HG02943 (cell line): ENCODE data around the gene DPEP1.
A peak's percentile ranks its signal among the peaks of the same experiment; 100 is the strongest.
"Not testable (repeated sequence)": the region's sequence is repeated elsewhere in the genome, so short reads cannot be mapped to it uniquely, and the experiment has no call there.

Experiments used
- ATAC-seq: cut with Tn5 transposase; IDR thresholded peaks from one replicate; pipeline ENCODE4 v1.9.1; 2021; ENCODE audit warnings: mild to moderate bottlenecking, low read depth, moderate library complexity; ENCODE audit not compliant: unreplicated experiment

Gene DPEP1

DNA sequence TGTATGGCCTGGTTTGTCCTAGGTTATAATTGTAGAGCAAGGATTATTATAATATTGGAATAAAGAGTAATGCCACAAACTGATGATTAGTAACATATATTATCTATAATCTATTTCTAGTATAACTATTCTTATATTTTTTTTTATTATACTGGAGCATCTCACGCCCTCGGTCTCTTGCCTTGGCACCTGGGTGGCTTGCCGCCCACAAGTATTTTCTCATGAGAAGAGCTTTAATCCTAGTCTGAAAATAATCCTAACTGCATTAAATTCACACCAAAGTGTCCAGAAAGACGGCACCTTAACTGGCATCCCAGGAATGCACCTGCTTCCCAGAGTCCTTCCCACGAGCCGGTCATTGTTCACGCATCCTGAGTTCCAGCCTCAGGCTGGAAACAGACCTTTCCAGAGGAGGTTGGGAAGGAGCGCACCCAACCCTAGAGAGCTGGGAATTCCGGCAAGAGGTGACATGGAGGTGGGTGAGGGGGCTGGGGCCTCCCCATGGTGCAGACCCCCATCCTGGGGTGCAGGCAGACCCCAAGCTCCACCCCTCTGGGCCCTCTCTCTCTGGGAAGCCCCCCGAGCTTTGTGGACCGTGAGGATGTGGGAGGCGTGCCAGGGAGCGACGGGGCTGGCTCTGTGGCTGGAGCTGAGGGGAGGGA, 28.1 kb downstream of the DPEP1 start:
- ATAC-seq: no peak

DNA sequence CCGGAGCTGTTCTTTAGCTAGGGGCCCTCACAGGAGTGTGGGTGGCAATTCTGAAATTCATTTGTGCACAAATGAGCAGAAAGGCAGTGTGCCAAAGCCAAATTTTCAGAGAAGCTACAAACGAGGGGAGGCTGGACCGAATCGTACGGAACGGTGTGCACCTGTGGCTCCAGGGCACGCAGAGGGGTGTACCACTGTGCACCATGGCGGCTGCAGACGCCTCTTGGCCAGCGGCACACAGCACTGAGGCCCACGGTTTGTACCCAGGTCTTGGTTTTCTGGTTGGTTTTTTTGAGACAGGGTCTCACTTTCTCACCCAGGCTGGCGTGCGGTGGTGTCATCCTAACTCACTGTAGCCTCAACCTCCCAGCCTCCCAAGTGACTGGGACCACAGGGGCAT, 29.1 kb downstream of the DPEP1 start:
- ATAC-seq: no peak

DNA sequence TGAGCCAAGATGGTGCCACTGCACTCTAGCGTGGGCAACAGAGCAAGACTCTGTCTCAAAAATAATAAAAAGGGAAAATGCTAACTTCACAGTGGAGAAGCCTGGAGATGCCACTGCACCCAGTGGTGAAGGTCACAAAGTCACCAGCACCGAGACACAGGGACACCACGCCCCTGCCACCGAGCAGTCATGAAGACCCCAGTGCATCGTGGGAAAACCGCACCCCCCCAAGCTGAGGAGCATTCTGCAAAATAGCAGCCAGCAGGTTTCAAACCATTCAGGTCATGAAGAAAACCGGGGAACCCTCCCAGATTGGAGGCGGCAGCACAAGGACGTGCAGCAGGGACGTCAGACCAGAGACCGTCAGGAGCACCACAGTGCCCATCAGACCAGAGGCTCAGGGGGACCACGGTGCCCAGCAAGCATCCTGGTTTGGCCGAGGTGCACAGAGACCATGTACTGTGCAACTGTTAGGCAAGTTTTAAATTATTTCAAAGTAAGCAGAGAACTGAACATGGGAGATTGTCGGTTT, 30.4 kb downstream of the DPEP1 start:
- no peak for ATAC-seq

DNA sequence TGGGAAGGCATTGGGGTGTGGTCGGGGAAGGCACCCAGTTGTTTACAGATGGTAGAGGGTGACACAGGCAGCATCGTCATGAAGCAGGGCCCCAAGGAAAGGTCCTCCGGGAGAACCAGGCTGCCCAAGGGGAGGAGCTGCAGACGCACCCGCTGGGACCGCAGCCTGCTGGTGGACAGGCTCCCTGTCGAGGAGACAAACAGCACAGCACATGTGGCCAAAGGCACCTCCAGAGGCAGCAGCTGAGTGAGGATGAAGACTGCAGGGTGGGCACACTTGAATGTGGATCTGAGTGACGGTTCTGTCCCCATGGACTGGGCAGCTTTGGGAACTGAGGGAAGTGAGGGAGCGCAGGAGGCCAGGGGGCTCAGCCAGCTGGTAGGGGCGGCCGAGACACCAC, 31.7 kb downstream of the DPEP1 start:
- no peak for ATAC-seq

DNA sequence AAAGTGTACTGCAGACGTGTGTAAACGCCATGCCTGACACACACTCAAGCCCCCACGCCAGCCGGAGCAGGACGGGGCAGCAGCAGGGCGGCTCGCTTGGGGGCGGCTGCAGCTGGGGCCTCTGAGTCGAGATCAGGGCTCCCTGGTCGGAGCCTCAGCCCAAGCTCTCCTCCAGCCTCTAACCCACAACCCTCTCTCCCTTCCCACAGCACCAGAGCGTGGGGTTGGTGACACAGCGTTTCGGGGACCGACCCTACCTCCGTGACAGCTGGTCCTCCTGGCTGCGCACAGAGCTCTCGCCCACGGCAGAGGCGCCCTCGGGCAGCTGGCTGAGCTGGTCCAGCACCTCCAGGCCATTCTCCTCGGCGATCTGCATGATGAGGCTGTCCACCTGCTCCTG, 32.8 kb downstream of the DPEP1 start:
- ATAC-seq: no peak

DNA sequence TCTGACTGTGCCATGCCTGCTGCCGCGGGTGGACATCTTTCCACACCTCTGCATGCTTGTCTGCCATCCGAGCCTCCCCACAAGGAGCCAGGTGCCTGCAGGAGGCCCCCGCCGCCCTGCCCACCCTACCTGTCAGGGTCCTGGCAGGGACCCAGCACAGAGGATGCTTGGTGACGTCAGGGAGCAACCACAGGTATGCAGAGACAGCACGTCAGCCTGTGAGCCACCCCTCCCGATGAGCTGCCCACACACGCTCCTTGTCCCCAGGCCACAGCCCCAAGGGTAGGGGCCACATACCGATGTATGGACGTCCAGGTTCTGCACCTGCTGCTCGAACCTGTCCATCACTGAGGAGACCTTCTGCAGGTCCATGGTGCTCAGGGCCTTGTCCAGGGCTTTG, 33.5 kb downstream of the DPEP1 start:
- ATAC-seq: no peak

DNA sequence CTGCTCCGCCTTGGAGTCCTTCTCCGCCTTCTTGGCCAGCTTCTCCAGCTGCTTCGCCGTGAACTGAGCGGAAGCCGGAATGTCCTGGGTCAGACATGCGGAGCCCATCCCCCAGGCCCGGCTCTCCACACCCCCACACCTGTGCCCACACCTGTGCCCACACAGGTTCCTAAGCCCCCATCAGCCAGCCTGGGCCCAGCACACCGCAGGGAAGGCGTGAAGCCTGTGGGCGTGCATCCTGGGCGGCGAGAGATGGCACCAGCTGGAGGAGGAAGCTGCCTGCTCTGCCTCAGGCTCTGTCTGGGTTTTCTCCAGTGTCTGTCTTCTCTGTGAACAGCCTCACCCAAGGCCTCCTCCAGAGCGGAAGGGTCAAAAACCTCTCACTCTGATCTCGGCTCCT, 38.1 kb downstream of the DPEP1 start:
- no peak for ATAC-seq

DNA sequence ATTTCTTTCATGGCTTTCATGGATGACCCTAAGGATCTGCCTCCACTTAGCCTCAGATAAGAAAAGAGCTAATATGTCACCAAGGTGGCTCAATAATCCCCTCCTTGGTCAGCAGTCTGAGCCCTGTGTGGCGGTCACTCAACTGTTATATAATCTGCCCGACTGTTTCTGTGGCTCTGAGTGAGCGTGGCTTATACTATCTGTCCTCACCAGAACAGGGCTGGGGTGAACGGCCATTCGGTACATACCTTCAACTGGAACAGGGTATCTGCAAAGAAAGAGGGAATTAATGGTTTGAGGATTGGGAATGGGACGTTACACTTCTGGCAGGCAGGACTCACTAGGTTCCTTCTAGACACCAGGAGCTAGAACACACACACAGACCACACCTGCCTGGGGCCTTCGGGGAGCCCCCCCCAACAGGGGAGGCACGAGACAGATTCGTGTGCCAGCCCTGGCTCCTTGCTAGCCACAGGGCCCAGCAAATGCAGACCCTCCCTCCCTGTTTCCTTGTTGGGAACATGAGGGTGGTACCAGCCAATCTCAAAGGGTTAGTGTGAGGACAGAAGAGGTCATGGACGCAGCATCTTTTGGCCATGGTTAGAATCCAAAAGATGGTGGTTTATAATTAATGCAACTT, 40.3 kb downstream of the DPEP1 start:
- ATAC-seq: no peak

DNA sequence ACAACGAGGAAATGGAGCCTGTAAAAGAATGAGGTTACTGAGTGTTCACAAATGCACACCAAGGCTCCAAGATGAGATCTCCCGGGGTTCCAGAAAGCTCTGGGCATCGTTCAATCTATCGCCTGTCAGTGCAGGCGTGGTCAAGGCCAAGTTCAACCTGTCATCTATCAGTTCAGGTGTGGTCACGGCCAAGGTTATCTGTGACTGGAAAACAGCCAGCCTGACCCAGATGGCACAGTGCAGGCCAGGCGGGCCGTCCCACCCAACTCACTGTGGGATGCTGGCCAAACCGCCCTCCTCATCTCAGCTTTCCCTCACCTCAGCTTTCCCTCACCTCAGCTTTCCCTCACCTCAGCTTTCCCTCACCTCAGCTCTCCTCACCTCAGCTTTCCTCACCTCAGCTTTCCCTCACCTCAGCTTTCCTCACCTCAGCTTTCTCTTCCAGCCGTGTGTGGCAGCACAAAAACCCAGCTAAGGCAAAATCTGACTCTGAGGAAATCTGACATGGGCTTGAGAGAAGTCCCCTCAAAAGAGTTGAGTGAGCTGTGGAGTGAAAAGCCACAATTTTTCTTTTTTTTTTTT, 41.7 kb downstream of the DPEP1 start:
- no peak for ATAC-seq

DNA sequence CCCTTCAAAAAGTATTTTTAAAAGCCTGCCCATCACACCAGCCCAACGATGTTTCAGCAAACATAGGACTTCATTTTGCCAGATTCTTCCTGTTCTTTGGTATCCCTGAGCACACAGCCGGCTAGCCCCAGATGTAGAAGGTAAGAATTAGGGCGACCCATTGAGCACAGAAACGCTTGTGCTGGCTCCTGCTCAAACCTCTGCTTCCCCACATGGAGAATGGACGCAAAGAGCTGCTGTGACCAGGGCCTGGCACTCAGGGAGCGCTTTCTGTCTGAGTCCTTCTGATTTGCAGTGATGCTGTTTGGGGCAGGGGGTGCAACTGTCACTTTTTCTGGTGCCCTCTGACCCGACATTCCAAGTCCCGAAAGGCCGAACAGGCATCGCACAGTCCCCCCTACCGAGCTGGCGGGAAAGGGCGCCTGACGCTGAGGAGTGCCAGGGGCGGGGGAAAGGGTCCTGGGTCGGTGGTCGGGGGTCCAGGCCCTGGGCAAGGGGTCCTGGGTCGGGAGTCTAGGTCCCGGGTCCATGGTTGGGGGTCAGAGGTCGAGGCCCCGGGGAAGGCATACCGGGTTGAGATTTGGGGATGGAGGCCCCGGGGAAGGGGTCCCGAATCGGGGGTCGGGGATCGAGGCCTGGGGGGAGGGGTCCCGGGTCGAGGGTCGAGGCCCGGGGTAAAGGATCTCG, 43.1 kb downstream of the DPEP1 start:
- no peak for ATAC-seq

DNA sequence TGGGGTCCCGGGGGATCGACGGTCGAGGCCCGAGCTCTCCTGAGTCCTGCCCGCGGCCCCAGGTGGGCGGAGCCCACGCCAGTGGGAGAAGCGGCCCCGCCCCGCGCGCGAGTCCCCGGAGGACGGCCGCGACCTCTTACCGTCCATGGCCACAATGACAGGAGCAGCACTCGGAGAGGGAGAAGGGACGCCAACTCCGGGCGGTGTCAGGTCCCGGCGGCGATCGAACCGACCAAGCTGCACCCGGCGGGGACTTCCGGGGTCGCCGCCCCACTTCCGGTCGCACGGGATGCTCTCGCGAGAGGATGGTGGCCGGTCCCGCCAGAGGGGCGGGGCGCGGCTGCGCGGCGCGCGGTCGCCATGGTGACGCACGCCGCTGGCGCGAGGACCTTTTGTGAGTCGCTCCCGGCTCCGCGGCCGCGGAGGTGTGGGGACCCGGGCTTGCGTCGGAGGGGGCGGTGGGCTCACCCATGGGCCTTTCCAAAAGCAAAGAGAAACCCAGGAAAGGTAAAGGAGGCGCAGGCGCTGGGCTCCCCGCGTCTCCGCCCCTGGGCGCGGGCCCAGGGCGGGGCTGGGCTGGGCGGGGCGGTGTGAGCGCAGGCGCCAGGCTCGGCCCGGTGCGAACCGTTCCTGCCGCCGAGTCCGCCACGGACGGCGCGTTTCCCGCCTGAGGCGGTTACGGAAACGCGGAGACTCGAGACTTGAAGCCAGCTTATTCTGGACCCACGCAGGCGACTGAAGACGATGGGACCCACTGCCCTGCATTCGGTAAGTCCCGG, 44.2 kb downstream of the DPEP1 start, which contains the start of the genes CHMP1A and SPATA33:
CHMP1A (minus strand) TSS at position 267 of the 779 bp plus-strand sequence; CDS start at position 147, 120 bp downstream.
SPATA33 (plus strand) TSS at position 395 of the 779 bp plus-strand sequence; CDS start at position 471, 76 bp downstream.
- ATAC-seq: peak; percentile 76

DNA sequence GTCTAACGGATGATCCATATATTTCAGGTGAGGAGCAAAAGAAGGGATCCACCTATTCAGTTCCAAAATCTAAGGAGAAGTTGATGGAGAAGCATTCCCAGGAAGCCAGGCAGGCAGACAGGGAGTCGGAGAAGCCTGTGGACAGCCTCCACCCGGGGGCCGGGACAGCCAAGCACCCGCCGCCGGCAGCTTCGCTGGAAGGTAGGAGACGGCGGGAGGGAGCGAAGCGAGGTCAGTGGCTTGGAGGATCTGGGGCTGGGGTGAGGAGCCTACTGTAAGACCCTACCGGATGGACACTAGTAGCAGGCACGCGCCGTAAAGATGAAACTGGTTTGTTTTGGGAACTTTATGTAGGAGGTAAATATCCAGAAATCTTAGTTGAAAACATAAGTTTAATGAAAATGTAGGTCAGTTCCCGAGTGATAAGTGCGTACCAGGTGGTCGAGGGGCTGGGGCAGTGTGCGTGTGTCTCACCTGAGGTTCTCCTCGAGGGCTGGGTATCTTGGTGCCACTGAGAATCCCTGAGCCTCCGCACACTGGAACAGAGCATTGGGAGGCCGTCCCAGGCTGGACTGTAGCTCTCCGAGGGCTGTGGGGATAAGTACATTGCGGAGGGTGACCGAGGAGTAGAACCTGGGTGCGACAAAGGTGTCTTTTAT, 44.9 kb downstream of the DPEP1 start:
- ATAC-seq: no peak

DNA sequence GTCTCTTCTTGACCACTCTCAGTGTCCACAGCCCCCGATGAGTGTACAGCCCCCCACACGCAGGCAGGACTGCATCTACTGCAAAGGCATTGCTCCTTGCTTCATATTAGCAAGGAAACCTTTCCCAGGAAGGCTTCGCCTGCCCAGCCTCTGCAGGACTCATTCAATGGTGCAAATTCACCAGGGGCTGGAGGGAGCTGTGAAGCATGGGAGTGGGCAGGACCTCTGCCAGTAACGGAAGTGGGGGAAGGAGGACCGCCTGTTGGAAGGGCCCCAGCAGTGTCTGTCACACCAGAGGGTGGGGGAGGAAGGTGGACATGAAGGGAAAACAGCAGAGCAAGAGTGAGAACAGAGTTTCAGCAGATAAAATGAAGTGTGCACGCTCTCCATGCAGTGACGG, 46.7 kb downstream of the DPEP1 start:
- no peak for ATAC-seq

DNA sequence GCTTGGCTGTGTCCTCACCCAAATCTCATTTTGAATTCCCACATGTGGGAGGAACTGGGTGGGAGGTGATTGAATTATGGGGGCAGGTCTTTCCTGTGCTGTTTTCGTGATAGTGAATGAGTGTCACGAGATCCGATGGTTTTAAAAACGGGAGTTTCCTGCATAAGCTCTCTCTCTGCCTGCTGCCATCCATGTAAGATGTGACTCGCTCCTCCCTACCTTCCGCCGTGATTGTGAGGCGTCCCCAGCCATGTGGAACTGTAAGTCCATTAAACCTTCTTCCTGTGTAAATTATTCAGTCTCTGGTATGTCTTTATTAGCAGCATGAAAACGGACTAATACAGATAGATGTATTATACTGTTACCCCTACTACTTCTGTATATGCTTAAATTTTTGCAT, 47.8 kb downstream of the DPEP1 start:
- ATAC-seq: no peak

DNA sequence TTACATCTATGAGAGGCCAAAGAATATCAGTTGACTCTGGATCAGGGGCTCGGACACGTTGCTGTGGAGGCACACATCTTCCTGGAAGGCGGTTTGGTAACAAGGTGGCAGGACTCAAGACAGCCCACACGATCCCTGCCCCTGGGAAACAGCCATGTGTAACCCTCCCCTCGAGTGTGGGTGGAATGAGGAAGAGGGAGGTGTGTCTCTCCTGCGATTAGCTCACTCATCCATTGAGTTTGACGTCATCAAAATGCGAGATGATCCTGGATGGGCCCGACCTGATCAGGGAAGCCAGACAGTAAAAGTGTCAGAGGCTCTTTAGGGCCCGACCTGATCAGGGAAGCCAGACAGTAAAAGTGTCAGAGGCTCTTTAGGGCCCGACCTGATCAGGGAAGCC, 50.8 kb downstream of the DPEP1 start:
- ATAC-seq: not testable (repeated sequence)

DNA sequence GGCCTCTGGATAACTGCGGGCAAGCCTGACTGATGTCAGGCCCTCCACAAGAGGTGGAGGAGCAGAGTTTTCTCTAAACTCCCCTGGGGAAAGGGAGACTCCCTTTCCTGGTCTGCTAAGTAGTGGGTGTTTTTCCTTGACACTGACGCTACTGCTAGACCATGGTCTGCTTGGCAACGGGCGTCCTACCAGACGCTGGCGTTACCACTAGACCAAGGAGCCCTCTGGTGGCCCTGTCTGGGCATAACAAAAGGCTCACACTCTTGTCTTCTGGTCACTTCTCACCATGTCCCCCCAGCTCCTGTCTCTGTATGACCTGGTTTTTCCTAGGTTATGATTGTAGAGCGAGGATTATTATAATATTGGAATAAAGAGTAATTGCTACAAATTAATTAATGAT, 53.6 kb downstream of the DPEP1 start:
- not testable (repeated sequence) for ATAC-seq

DNA sequence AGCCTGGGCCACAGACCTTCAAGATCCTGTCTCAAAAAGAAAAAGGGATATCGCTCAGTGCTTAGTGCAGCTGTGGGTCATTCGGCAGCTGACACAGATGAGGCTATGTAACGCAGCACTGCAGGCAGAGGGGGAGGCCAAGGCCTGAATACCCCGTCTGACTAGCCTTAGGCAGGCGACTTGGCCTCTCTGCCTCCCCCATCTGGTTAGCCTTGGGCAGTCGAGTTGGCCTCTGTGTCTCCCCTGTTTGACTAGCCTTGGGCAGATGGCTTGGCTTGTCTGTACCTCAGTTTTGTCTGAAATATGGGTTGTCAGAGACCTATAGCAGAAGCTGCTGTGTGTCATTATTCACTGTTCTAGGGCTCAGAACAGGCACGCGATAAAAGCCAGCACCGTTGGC, 54.2 kb downstream of the DPEP1 start:
- ATAC-seq: no peak

DNA sequence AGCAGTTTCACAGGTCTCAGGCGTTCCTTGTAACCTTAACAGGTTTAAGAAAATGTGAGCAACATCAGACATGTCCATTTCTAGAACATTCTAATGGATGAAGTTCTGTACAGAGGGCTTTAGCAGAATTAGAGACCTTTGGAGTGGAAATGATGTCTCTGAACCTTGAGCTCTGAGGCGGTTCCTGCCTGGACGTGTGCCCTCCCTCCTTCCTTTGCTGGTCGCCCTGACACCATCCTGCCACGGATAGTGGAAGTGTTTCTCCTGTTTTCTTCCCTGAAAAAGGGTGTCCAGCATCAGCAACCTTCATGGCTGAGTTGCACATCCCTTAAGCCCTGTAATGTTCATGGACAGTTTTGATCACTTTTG, 55.3 kb downstream of the DPEP1 start:
- ATAC-seq: no peak

DNA sequence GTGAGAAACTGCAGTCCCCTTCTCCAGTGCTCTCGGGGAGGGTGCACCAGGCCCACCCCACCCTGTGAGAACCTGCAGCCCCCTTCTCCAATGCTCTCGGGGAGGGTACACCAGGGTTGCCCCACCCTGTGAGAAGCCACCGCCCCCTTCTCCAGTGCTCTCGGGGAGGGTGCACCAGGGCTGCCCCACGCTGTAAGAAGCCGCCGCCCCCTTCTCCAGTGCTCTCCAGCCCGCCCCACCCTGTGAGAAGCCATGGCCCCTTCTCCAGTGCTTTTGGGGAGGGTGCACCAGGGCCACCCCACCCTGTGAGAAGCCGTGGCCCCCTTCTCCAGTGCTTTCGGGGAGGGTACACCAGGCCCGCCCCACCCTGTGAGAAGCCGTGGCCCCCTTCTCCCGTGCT, 56.3 kb downstream of the DPEP1 start:
- no peak for ATAC-seq
